GM12878 (cell line): ENCODE measurements around the gene VGLL3. TPM values are rescaled to one million over a fixed set of nuclear protein-coding genes. Genes with fewer than 3 reads are reported as not detected.

ENCODE experiments used
- ATAC-seq: fragments of 200-7000 bp; cut with Tn5 transposase; 3 replicates; pipeline ENCODE4 v1.9.1; 2020; ENCODE audit warnings: mild to moderate bottlenecking, moderate library complexity
- BruUV-seq: library from RNA; stranded (reverse); fragments of 400-500 nt; replicated peaks from 2 replicates; lab custom pipeline; 2021; lab: Mats Ljungman, UMichigan
- CTCF ChIA-PET: fragments of 300-600 bp; sonication (Branson Sonifier 250); formaldehyde crosslinking; extraction: SDS; loops from one replicate; lab custom pipeline; 2021; ENCODE audit warnings: inconsistent platforms; lab: Yijun Ruan, JAX
- POLR2A ChIA-PET: fragments of 350-600 bp; formaldehyde crosslinking; extraction: SDS; loops from one replicate; lab custom pipeline; 2021; ENCODE audit warnings: inconsistent platforms; lab: Charles Lee
- RAD21 ChIA-PET: fragments of 300-600 bp; sonication (Branson Sonifier 250); formaldehyde crosslinking; loops from one replicate; lab custom pipeline; 2023; ENCODE audit warnings: antibody characterized with exemption; ENCODE audit not compliant: unreplicated experiment; lab: Charles Lee
- SMC1A ChIA-PET: fragments of 300-600 bp; sonication (Branson Sonifier 250); formaldehyde crosslinking; loops from one replicate; lab custom pipeline; 2023; ENCODE audit not compliant: unreplicated experiment, uncharacterized antibody; lab: Charles Lee
- DNase-seq: peaks from one replicate; pipeline ENCODE4 v3.0.0-alpha.2; 2011; ENCODE audit warnings: low read depth, low spot score
- FAIRE-seq: peaks from 3 replicates; lab custom pipeline; 2011; peaks lifted over from hg19 to GRCh38; lab: Jason Lieb, UNC
- H2AFZ ChIP-seq: 2 replicates; pipeline ENCODE4 v1.6.0; 2011; ENCODE audit warnings: low read depth, low read length, control low read depth; ENCODE audit not compliant: control insufficient read depth
- H3K27ac ChIP-seq: 2 replicates; pipeline ENCODE4 v1.5.1; 2011; ENCODE audit warnings: control low read depth; ENCODE audit not compliant: control insufficient read depth, insufficient read depth
- H3K27me3 ChIP-seq, 2 experiments: replicated peaks in 1 of 2; 2 replicates each; pipeline versions ENCODE4 v1.6.0 to v1.6.1; 2011; ENCODE audit warnings: low read length in 1 of 2; ENCODE audit not compliant: control insufficient read depth in 2 of 2, insufficient read depth in 2 of 2
- H3K36me3 ChIP-seq, 2 experiments: 2 replicates each; pipeline ENCODE4 v1.5.1; 2011; ENCODE audit warnings: low read length in 1 of 2; ENCODE audit not compliant: control insufficient read depth in 2 of 2, insufficient read depth in 2 of 2
- H3K4me1 ChIP-seq: 2 replicates; pipeline ENCODE4 v1.6.1; 2011; ENCODE audit warnings: mild to moderate bottlenecking, low read length, moderate library complexity, mixed read lengths; ENCODE audit not compliant: control insufficient read depth, insufficient read depth
- H3K4me2 ChIP-seq: 2 replicates; pipeline ENCODE4 v1.6.0; 2011; ENCODE audit warnings: control low read depth; ENCODE audit not compliant: control insufficient read depth, insufficient read depth
- H3K4me3 ChIP-seq: fragments of 200-600 bp; sonication (generic); 2 replicates; pipeline ENCODE4 v1.5.1; 2016
- H3K79me2 ChIP-seq: 2 replicates; pipeline ENCODE4 v1.6.0; 2011; ENCODE audit warnings: low read length; ENCODE audit not compliant: control insufficient read depth, insufficient read depth
- H3K9ac ChIP-seq: 2 replicates; pipeline ENCODE4 v1.8.0; 2011; ENCODE audit warnings: low read length, control low read depth, mixed read lengths; ENCODE audit not compliant: control insufficient read depth, insufficient read depth
- H3K9me3 ChIP-seq: replicated peaks from 3 replicates; pipeline ENCODE4 v1.5.1; 2011; ENCODE audit warnings: mild to moderate bottlenecking, low read length; ENCODE audit not compliant: control insufficient read depth, insufficient read depth
- H4K20me1 ChIP-seq: 2 replicates; pipeline ENCODE4 v1.6.0; 2011; ENCODE audit not compliant: control insufficient read depth, insufficient read depth
- ATF7 ChIP-seq: fragments of 450-650 bp; IDR thresholded peaks from 2 replicates; pipeline ENCODE4 v1.6.1; 2016; ENCODE audit warnings: low read depth, mild to moderate bottlenecking
- CEBPZ ChIP-seq: fragments of 150-350 bp; IDR thresholded peaks from 2 replicates; pipeline ENCODE4 v1.6.1; 2016; ENCODE audit warnings: low read depth, low read length
- CHD2 ChIP-seq: IDR thresholded peaks from 2 replicates; pipeline ENCODE4 v1.6.1; 2011; ENCODE audit warnings: low read depth, low read length, improper control_type of control experiment, borderline replicate concordance
- CREB1 ChIP-seq: IDR thresholded peaks from 2 replicates; pipeline ENCODE4 v1.6.1; 2012; ENCODE audit warnings: low read depth, mild to moderate bottlenecking, inconsistent platforms
- CREM ChIP-seq: IDR thresholded peaks from 2 replicates; pipeline ENCODE4 v1.6.1; 2014; ENCODE audit warnings: antibody characterized with exemption, low read depth
- HDAC6 ChIP-seq: fragments of 200-600 bp; sonication (generic); IDR thresholded peaks from one replicate; pipeline ENCODE4 v1.8.0; 2017; ENCODE audit warnings: antibody characterized with exemption; ENCODE audit not compliant: unreplicated experiment
- IKZF2 ChIP-seq, 2 experiments: fragments of 450-650 bp; IDR thresholded peaks; 2 replicates each; pipeline ENCODE4 v1.6.1; 2017; ENCODE audit warnings: mild to moderate bottlenecking in 2 of 2, moderate library complexity in 2 of 2
- SMARCA5 ChIP-seq: fragments of 450-650 bp; IDR thresholded peaks from 2 replicates; pipeline ENCODE4 v1.6.1; 2017; ENCODE audit warnings: mild to moderate bottlenecking
- WGBS: methylation state at CpG from one replicate; pipeline ENCODE4 v1.1.6; 2016; ENCODE audit warnings: low lambda C conversion rate; ENCODE audit not compliant: insufficient replicate concordance, insufficient coverage; ENCODE audit errors: missing lambda C conversion rate; 5-methylcytosine and 5-hydroxymethylcytosine counted together
- in situ Hi-C: fragments of 300-500 bp; cut with MboI; formaldehyde crosslinking; loops from 9 replicates; pipeline ENCODE4 v1.14.3; 2018; ENCODE audit warnings: mixed read lengths
- intact Hi-C: fragments of 100-400 bp; cut with micrococcal nuclease; formaldehyde crosslinking; loops from one replicate; pipeline ENCODE4 v1.14.2; 2022; ENCODE audit not compliant: unreplicated experiment
- polyA plus RNA-seq, 11 experiments: library from polyadenylated mRNA; depleted of rRNA in 4 of 11; unstranded in 6 of 11; stranded (reverse) in 5 of 11; fragments of >200 nt; fragmentation: Nextera tagmentation in 4 of 11; fragmentation: Illumina TruSeq in 1 of 11; extraction: Ambion mirVana in 4 of 11; extraction: Trizol in 1 of 11; gene quantifications; 1 replicate in 1 of 11; 2 replicates in 10 of 11; pipeline versions ENCODE4 v1.2.1 to v1.2.3, GENCODE V29; 2011 to 2016; ENCODE audit warnings: inconsistent platforms in 2 of 11, missing spikeins in 2 of 11, low read depth in 1 of 11
- total RNA-seq, 4 experiments: library from RNA; depleted of rRNA in 3 of 4; stranded (reverse); fragments of >200 nt in 3 of 4; fragmentation: Illumina TruSeq in 1 of 4; extraction: Trizol in 1 of 4; gene quantifications; 2 replicates each; pipeline versions ENCODE4 v1.2.1 to v1.2.3, GENCODE V29; 2013 to 2021

The VGLL3 gene
- total and polyA plus RNA-seq, 10 of the 15 experiments (the other 5 are each of a cell fraction or from before 2014, with no cell fraction given): 0.05 TPM; not detected in 9

- DNase-seq (no peak), ATAC-seq (no peak), FAIRE-seq (no peak)
- Histone ChIP-seq H2AFZ (no peak overlapping the region), H3K4me3 (no peak overlapping the region), H3K27me3 (no peaks in the 10 kb centered on the region), H3K9ac (no peak overlapping the region), H3K4me2 (no peak overlapping the region), H3K36me3 (no peaks in the 10 kb centered on the region), H3K27ac (no peak overlapping the region), H4K20me1 (no peaks in the 10 kb centered on the region), H3K79me2 (no peaks in the 10 kb centered on the region), H3K9me3 (no peaks in the 10 kb centered on the region), H3K4me1 (no peaks in the 10 kb centered on the region)
- TF ChIP-seq CHD2 (no peak), CREB1 (no peak), SMARCA5 (no peak), CEBPZ (no peak)
- POLR2A ChIA-PET: no interaction called here
- intact Hi-C loops (no loop called here), in situ Hi-C loops (loop anchor here (25.0 kb wide), 1 partner anchor 211 kb away; no protein-coding TSS in a partner anchor)
- BruUV-seq: no TSS peak
- SMC1A ChIA-PET: interaction anchor here (0.7 to 0.9 kb wide), 2 partner anchors 22 to 330 kb away, joined by 3 to 4 read pairs; no protein-coding TSS in a partner anchor
- RAD21 ChIA-PET: no interaction called here
- CTCF ChIA-PET: no interaction called here
Observed at GRCh38 chr3:86951322-86951721, 39.6 kb downstream of the VGLL3 start.

- FAIRE-seq: no peak
- H3K4me1 ChIP-seq: no peaks in the 10 kb centered on the region
- no TSS peak for BruUV-seq
- TF ChIP-seq CEBPZ: no peak
- no peak for TF ChIP-seq ATF7
- no peak for TF ChIP-seq CREM
- no peak for TF ChIP-seq IKZF2 (IDR thresholded peaks at IDR 0.05)
- TF ChIP-seq HDAC6: no peak
Observed at GRCh38 chr3:86950717-86951116, 40.2 kb downstream of the VGLL3 start.

More at GRCh38 chr3:86950717-86951116, 40.2 kb downstream of the VGLL3 start:
- no peak overlapping the region for H3K4me3 ChIP-seq
- no peaks in the 10 kb centered on the region for H3K9me3 ChIP-seq
- H3K27me3 ChIP-seq: no peaks in the 10 kb centered on the region
- H3K79me2 ChIP-seq: no peaks in the 10 kb centered on the region
- ChIA-PET RAD21 (no interaction called here), POLR2A (no interaction called here), SMC1A (interaction anchor here (0.7 kb wide), 1 partner anchor 329 kb away, joined by 3 read pairs; no protein-coding TSS in a partner anchor), CTCF (no interaction called here)
- no peaks in the 10 kb centered on the region for H3K36me3 ChIP-seq
- DNase-seq: no peak
- ATAC-seq: no peak
- in situ Hi-C loops: loop anchor here (25.0 kb wide), 1 partner anchor 212 kb away; no protein-coding TSS in a partner anchor
- H2AFZ ChIP-seq: no peak overlapping the region
- H3K4me2 ChIP-seq: no peak overlapping the region
- intact Hi-C loops: no loop called here
- no peak overlapping the region for H3K27ac ChIP-seq
- H3K9ac ChIP-seq: no peak overlapping the region
- WGBS: 61% methylated on average over 3 of the region's 3 CpGs
- no peaks in the 10 kb centered on the region for H4K20me1 ChIP-seq
